Activated CD4-positive, CD25-positive, alpha-beta regulatory T cell (primary cell): Measurements from ENCODE around the gene MITF.
"Not testable (repeated sequence)": the region's sequence is repeated elsewhere in the genome, so short reads cannot be mapped to it uniquely, and the experiment has no call there.

ENCODE experiments used
- DNase-seq, 4 experiments: peaks; one replicate each; lab custom pipeline; 2025; lab: John Stamatoyannopoulos, UW

The MITF gene

GRCh38 chr3:69915726-69916125 is 176.5 kb downstream of the MITF start:
- no peak for DNase-seq

GRCh38 chr3:69920009-69920408 is 180.7 kb downstream of the MITF start:
- DNase-seq: not testable (repeated sequence)

DNA sequence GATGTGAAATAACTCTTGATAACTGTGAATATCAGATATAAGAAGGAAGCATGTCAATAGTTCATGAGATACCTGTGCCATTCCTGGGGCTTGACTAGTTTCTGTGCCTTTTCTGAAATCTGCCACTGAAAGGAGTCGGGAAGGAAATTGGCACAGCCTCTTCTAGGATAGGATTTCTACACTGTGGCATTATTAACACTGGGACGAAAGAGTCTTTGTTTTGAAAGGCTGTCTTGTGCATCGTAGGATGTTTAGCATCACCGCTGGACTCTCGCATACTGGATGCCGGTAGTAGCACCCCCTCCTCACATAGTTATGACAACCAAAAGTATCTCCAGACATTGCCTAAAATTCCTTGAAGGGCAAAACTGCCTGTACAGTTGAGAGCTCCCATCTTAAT is 182.4 kb downstream of the MITF start:
- DNase-seq: no peak

DNA sequence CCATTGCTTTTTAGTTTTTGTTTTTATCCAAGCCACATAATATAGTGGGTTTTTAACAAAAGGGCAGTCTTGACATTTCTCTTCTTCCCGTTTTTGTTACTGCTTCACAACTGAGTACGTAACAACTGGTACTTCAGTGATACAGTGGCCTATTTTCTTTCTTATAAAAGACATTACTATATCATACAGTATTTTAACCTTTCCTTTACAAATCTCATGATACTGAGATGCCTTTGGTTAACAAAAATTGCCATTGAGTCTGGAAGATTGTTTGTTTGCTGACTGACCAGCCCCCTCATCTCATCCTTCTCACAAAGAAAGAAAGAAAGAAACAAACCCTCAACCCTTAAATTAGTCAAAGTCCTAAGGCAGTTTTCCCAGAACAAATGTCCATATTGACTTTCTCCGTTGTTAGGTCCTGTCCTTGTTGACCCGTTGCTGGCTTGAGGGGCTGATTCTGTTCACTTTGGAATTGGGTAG is 183.3 kb downstream of the MITF start:
- DNase-seq: no peak

GRCh38 chr3:69925506-69925905 is 186.2 kb downstream of the MITF start:
- DNase-seq: no peak

GRCh38 chr3:69926385-69926784 is 187.1 kb downstream of the MITF start:
- DNase-seq: no peak

GRCh38 chr3:69927571-69927970 is 188.3 kb downstream of the MITF start:
- no peak for DNase-seq

DNA sequence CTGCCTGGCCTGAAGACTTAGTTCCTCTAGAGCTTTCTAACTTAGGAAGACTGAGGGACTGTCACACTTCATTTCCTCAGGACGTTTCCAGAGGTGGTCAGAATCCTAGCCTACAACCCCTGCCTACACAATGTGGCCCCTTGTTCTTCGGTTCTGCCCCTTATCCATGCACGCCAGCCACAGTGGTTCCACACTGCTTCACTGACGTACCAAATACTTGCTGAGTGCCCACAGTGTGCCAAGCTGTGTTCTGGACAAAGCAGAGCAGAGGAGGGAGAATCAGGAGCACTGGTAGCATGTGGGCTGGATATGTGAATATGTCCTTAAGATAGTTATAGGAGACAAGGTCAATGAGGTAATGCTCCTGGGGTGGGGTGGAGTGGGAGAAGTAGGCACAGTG is 189.8 kb downstream of the MITF start:
- DNase-seq: no peak

- no peak for DNase-seq
Measured at GRCh38 chr3:69930564-69930963, 191.3 kb downstream of the MITF start.

- no peak for DNase-seq
Measured at GRCh38 chr3:69932087-69932486, 192.8 kb downstream of the MITF start.

- DNase-seq: no peak
Measured at GRCh38 chr3:69932501-69932900, 193.2 kb downstream of the MITF start.

GRCh38 chr3:69934398-69934797 is 195.1 kb downstream of the MITF start:
- DNase-seq: no peak

- no peak for DNase-seq
Measured at GRCh38 chr3:69936266-69936665, 197.0 kb downstream of the MITF start.

DNA sequence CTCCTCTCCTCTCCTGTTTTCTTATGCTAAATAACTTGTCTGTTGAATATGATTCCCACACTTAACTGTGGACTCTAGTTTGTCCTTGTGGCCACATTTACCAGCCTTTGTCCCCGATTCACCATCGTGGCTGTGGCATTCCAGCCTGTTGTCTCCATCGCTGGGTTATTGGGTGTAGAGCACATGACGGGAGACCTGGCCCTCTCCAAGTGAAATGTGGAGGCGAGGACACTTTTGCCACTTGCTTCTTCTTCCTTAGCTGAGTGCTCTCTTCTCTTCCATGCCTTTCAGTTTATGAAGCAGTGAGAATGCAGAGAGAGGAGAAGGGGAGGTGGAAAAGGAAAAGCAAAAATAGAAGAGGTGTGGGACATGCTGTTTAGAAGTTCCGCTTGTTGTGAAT is 198.8 kb downstream of the MITF start:
- DNase-seq: no peak

GRCh38 chr3:69938931-69939330 is 199.7 kb downstream of the MITF start:
- DNase-seq: no peak

DNA sequence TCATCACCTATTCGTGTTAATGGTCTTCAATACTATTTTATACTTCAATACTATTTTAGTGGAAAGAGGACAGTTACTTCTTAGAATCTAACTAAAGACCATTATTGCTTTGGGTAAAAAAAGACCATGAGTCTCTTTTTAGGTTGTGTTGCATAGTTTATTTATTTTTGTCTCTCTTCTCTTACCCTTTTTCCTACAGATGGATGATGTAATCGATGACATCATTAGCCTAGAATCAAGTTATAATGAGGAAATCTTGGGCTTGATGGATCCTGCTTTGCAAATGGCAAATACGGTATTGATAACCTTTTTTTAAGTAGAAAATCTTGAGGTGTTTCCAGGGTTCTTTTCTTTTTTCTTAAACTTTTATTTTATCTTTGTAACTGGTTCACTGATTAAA is 201.8 kb downstream of the MITF start:
- DNase-seq: no peak

GRCh38 chr3:69941439-69942176 is 202.3 kb downstream of the MITF start:
- DNase-seq: no peak

DNA sequence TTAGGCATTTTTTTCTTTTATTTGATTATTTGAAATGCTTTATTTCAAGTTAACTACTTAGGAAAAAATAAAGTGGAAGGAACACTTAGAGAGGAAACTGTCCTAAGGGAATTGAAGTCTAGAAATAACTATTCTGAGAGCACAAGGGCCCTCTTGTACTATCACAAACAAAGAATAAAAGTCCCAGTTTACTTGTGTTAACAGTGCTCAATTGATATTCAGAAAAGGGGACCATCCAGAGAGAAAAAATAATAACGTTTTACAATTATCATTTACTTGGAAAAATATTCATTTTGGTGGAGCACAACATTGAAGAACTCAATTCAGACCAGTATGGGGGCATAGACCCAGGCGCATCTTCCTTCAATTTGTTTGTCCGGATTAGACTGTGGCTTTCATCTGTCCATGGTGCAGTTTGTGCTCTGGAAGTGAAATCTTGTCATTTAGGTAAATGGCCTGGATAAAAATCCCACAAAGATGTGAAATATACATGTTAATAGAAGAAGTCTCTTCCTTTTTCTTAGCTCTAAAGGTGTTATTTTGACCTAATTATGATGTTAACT is 205.7 kb downstream of the MITF start:
- DNase-seq: no peak

- no peak for DNase-seq
Measured at GRCh38 chr3:69948246-69948862, 209.1 kb downstream of the MITF start.

DNA sequence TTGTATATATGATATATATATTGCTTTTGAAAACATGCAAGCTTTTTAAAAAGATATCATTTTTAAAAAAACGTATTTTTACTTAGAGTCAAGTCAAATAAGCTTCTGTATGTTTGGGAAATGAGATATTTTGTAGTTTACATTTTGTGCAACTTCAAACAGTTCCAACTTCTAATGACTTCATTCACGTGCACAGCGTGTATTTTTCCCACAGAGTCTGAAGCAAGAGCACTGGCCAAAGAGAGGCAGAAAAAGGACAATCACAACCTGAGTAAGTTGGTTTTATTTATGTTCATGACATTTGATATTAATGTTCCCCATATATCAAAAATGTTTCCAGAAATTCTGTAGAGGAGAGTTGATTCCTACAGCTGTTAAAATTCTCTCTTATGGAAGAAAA is 212.4 kb downstream of the MITF start:
- no peak for DNase-seq

- DNase-seq: no peak
Measured at GRCh38 chr3:69959581-69959980, 220.3 kb downstream of the MITF start.

DNA sequence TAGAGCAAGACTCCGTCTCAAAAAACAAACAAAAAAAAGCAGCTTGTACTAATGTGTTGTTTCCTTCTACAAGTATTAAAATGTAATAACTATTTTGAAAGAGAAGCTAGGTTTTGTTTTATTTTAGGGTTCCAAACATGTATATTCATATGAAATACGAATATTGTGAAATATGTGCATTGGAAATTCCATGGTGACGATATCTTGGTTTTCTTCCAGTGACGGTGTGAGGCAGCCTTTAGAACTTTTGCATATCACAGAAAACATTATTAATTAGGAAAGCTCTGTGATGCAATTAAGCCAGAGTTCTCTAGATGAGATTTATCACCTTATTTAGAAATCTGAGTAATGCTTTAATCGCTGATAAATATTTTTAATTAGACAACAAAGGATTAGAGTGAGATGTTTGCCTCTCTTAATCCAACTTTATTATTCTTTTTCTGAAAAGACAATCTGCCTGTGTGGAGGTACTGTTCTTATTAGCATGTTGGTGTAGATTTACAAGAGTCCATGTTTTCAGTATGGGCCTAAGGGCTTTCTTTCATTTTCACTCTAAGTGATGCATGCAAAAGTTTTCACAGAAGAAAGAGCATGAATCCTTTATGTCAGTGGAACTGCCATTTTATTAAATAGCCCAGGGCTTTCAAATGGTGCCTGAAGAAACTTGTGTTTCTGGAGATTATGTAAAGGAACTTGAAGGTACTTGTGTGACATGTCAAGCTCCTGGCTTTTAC is 222.6 kb downstream of the MITF start:
- DNase-seq: no peak

DNA sequence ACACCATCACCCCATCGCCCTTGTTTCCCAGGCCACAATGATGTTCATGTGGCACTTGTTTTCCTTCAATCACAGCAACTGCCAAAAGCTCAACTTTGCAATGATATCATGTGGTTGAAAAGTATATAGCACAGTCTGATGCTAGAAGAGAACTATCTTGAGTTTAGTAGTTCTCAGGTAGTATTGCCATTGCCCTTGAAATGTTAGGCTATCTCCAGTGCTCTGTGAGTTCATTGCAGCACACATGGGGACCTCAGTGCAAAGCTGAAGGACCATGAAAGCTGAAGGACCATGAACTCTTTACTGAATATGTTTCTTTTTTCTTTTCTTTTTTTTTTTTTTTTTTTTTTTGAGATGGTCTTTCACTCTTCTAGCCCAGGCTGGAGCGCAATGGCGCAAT is 224.4 kb downstream of the MITF start:
- DNase-seq: no peak
